H9 (cell line): ENCODE measurements around the gene PTK6. TPM values are rescaled to one million over a fixed set of nuclear protein-coding genes. Genes with fewer than 3 reads are reported as not detected.

Experiments
- DNase-seq: peaks from one replicate; pipeline ENCODE4 v3.0.0-alpha.2; 2017
- H2AFZ ChIP-seq: one replicate; pipeline ENCODE4 v1.6.1; 2013; ENCODE audit warnings: mild to moderate bottlenecking, low read length, control low read depth, moderate library complexity
- H2AK5ac ChIP-seq: 2 replicates; pipeline ENCODE4 v1.6.1; 2013; ENCODE audit warnings: low read length, control low read depth, mixed read lengths; ENCODE audit not compliant: insufficient read length
- H2BK120ac ChIP-seq: one replicate; pipeline ENCODE4 v1.6.1; 2013; ENCODE audit warnings: low read depth, mild to moderate bottlenecking, low read length, control low read depth, inconsistent platforms; ENCODE audit not compliant: poor library complexity, severe bottlenecking
- H2BK12ac ChIP-seq: 2 replicates; pipeline ENCODE4 v1.6.1; 2013; ENCODE audit warnings: low read length, control low read depth, mixed read lengths, low read depth; ENCODE audit not compliant: insufficient read length
- H2BK15ac ChIP-seq: 2 replicates; pipeline ENCODE4 v1.6.1; 2013; ENCODE audit warnings: low read depth, low read length, control low read depth
- H2BK20ac ChIP-seq: one replicate; pipeline ENCODE4 v1.6.1; 2013; ENCODE audit warnings: low read depth, mild to moderate bottlenecking, low read length, control low read depth, inconsistent platforms; ENCODE audit not compliant: poor library complexity, severe bottlenecking
- H2BK5ac ChIP-seq: 2 replicates; pipeline ENCODE4 v1.6.1; 2013; ENCODE audit warnings: low read length, control low read depth, mixed read lengths; ENCODE audit not compliant: insufficient read length
- H3K14ac ChIP-seq: 2 replicates; pipeline ENCODE4 v1.6.1; 2013; ENCODE audit warnings: low read length, control low read depth; ENCODE audit not compliant: insufficient read depth
- H3K18ac ChIP-seq: 2 replicates; pipeline ENCODE4 v1.6.1; 2013; ENCODE audit warnings: low read depth, mild to moderate bottlenecking, mixed read lengths, low read length, control low read depth; ENCODE audit not compliant: insufficient read length
- H3K23ac ChIP-seq: 2 replicates; pipeline ENCODE4 v1.6.1; 2013; ENCODE audit warnings: low read length, control low read depth, mixed read lengths, low read depth; ENCODE audit not compliant: insufficient read length
- H3K23me2 ChIP-seq: 2 replicates; pipeline ENCODE4 v1.6.1; 2013; ENCODE audit warnings: low read depth, mild to moderate bottlenecking, mixed read lengths, low read length, control low read depth; ENCODE audit not compliant: insufficient read length, poor library complexity, severe bottlenecking
- H3K27ac ChIP-seq: 2 replicates; pipeline ENCODE4 v1.5.1; 2013; ENCODE audit warnings: low read length, control low read depth, mixed read lengths, low read depth; ENCODE audit not compliant: insufficient read length
- H3K27me3 ChIP-seq: 2 replicates; pipeline ENCODE4 v1.6.1; 2013; ENCODE audit warnings: low read length, control low read depth, inconsistent platforms; ENCODE audit not compliant: insufficient read depth
- H3K4ac ChIP-seq: 2 replicates; pipeline ENCODE4 v1.6.1; 2013; ENCODE audit warnings: low read depth, mild to moderate bottlenecking, control low read depth, inconsistent platforms, low read length, moderate library complexity
- H3K4me1 ChIP-seq: 2 replicates; pipeline ENCODE4 v1.6.1; 2013; ENCODE audit warnings: low read length, control low read depth, inconsistent platforms; ENCODE audit not compliant: insufficient read depth
- H3K4me2 ChIP-seq: 2 replicates; pipeline ENCODE4 v1.6.1; 2013; ENCODE audit warnings: low read length, control low read depth, mixed read lengths; ENCODE audit not compliant: insufficient read length, insufficient read depth
- H3K56ac ChIP-seq: 2 replicates; pipeline ENCODE4 v1.6.1; 2013; ENCODE audit warnings: low read depth, mild to moderate bottlenecking, mixed read lengths, low read length, control low read depth; ENCODE audit not compliant: insufficient read length
- H3K79me1 ChIP-seq: 2 replicates; pipeline ENCODE4 v1.6.1; 2013; ENCODE audit warnings: low read depth, mild to moderate bottlenecking, moderate library complexity, low read length, control low read depth, inconsistent platforms; ENCODE audit not compliant: insufficient read depth, poor library complexity, severe bottlenecking
- H3K79me2 ChIP-seq: 2 replicates; pipeline ENCODE4 v1.6.1; 2013; ENCODE audit warnings: low read length, control low read depth, inconsistent platforms; ENCODE audit not compliant: insufficient read depth
- H3K9ac ChIP-seq: 2 replicates; pipeline ENCODE4 v1.6.1; 2013; ENCODE audit warnings: low read length, control low read depth, mixed read lengths; ENCODE audit not compliant: insufficient read length; ENCODE audit errors: extremely low read depth
- H3K9me3 ChIP-seq: one replicate; pipeline ENCODE4 v1.6.1; 2013; ENCODE audit warnings: low read depth, low read length, inconsistent platforms; ENCODE audit not compliant: control insufficient read depth
- H3T11ph ChIP-seq: one replicate; pipeline ENCODE4 v1.6.1; 2013; ENCODE audit warnings: mild to moderate bottlenecking, low read length, control low read depth, inconsistent platforms
- H4K20me1 ChIP-seq: one replicate; pipeline ENCODE4 v1.6.1; 2013; ENCODE audit not compliant: control insufficient read depth, insufficient read length, insufficient read depth
- H4K5ac ChIP-seq: 2 replicates; pipeline ENCODE4 v1.6.1; 2013; ENCODE audit warnings: low read depth, mild to moderate bottlenecking, mixed read lengths, low read length, control low read depth; ENCODE audit not compliant: insufficient read length
- H4K8ac ChIP-seq: replicated peaks from 2 replicates; pipeline ENCODE4 v1.6.1; 2013; ENCODE audit warnings: low read length, control low read depth, mixed read lengths, low read depth; ENCODE audit not compliant: insufficient read length
- H4K91ac ChIP-seq: 2 replicates; pipeline ENCODE4 v1.6.1; 2013; ENCODE audit warnings: low read depth, mild to moderate bottlenecking, moderate library complexity, mixed read lengths, low read length, control low read depth; ENCODE audit not compliant: insufficient read length
- H3K27ac Mint-ChIP-seq, 3 experiments: 2 replicates in 2 of 3; 3 replicates in 1 of 3; pipeline ENCODE4 v1.8.0; 2020 to 2021; ENCODE audit warnings: mixed read lengths in 3 of 3, mild to moderate bottlenecking in 1 of 3, moderate library complexity in 1 of 3
- H3K27me3 Mint-ChIP-seq: 2 replicates; pipeline ENCODE4 v1.8.0; 2021; ENCODE audit warnings: low read depth, mild to moderate bottlenecking, moderate library complexity, mixed read lengths
- H3K36me3 Mint-ChIP-seq, 3 experiments: 2 replicates in 2 of 3; 3 replicates in 1 of 3; pipeline ENCODE4 v1.8.0; 2020 to 2021; ENCODE audit warnings: low read depth in 3 of 3, mixed read lengths in 3 of 3; ENCODE audit not compliant: insufficient read depth in 1 of 3
- H3K4me1 Mint-ChIP-seq, 2 experiments: 2 replicates each; pipeline ENCODE4 v1.8.0; 2020; ENCODE audit warnings: mixed read lengths in 2 of 2
- H3K4me3 Mint-ChIP-seq, 2 experiments: 2 replicates in 1 of 2; 3 replicates in 1 of 2; pipeline ENCODE4 v1.8.0; 2020 to 2021; ENCODE audit warnings: mild to moderate bottlenecking in 2 of 2, mixed read lengths in 2 of 2, moderate library complexity in 1 of 2
- H3K9me3 Mint-ChIP-seq, 2 experiments: 2 replicates in 1 of 2; 3 replicates in 1 of 2; pipeline ENCODE4 v1.8.0; 2020; ENCODE audit warnings: mild to moderate bottlenecking in 2 of 2, mixed read lengths in 2 of 2, moderate library complexity in 1 of 2
- CTCF ChIP-seq: fragments of 200-600 bp; sonication (generic); conservative IDR thresholded peaks from 3 replicates; pipeline ENCODE4 v1.8.0; 2021; ENCODE audit warnings: antibody characterized with exemption, mild to moderate bottlenecking
- WGBS: extraction: QIAGEN DNeasy Blood & Tissue Kit; methylation state at CpG from one replicate; pipeline ENCODE4 v1.1.7; 2013; ENCODE audit warnings: missing lambda C conversion rate, low lambda C conversion rate, mixed read lengths; ENCODE audit not compliant: insufficient read length; ENCODE audit errors: extremely low coverage; 5-methylcytosine and 5-hydroxymethylcytosine counted together
- total RNA-seq: library from RNA; stranded (reverse); gene quantifications from 2 replicates; pipeline ENCODE4 v1.2.1, GENCODE V29; 2021

Gene PTK6
- total RNA-seq, 1 experiment from 2014 or later, result 0.46 TPM

DNA sequence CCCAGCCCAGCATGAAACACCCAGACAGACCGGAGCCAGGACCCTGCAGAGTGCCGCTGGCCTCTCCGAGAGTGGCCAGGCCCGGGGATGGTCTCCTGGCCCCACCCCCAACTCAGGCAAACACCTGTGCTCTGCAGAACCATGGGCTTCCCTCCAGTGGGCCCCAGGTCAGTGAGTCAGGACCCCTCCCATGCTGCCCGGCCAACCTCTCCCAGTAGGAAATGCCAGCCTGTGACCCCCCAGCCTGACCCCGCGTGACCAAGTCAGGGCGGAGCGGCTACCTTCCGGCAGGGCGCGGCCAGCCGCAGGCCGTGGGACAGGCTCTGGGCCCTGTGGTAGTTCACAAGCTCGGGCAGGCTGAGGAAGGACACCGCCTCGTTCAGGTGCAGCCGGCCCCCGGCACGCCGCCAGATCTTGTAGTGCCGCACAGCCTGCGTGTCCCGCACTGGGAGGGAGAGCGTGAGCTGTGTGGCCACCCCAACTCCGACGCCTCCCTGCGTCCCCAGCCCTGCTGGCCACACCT is 3.2 kb downstream of the PTK6 start:
- no peak overlapping the region for H3T11ph ChIP-seq
- no peak overlapping the region for H2BK120ac ChIP-seq
- no peak overlapping the region for H2AFZ ChIP-seq
- DNase-seq, result no peak
- H3K4me1 ChIP-seq, result no peaks in the 10 kb centered on the region
- H4K8ac ChIP-seq, result no peak overlapping the region
- H2AK5ac ChIP-seq, result no peak overlapping the region
- H4K5ac ChIP-seq, result no peak overlapping the region
- no peaks in the 10 kb centered on the region for H3K36me3 Mint-ChIP-seq
- H3K27me3 Mint-ChIP-seq, result no peaks in the 10 kb centered on the region
- H3K18ac ChIP-seq, result no peak overlapping the region
- H3K27ac ChIP-seq, result no peak overlapping the region
- H3K79me2 ChIP-seq, result no peaks in the 10 kb centered on the region
- H3K56ac ChIP-seq, result no peak overlapping the region
- H4K20me1 ChIP-seq, result peaks cover 5% of the 10 kb centered on the region
- no peaks in the 10 kb centered on the region for H3K9me3 ChIP-seq
- H3K9ac ChIP-seq, result no peak overlapping the region
- H3K27ac Mint-ChIP-seq, result no peak overlapping the region
- H3K4me2 ChIP-seq, result no peak overlapping the region
- H2BK12ac ChIP-seq, result no peak overlapping the region
- H3K79me1 ChIP-seq, result no peaks in the 10 kb centered on the region
- no peaks in the 10 kb centered on the region for H3K27me3 ChIP-seq
- no peak overlapping the region for H3K23ac ChIP-seq
- H3K9me3 Mint-ChIP-seq, result no peaks in the 10 kb centered on the region
- H3K14ac ChIP-seq, result no peak overlapping the region; the same call in 1 of the 2 replicates
- no peak overlapping the region; the same call in 1 of the 2 replicates for H2BK15ac ChIP-seq
- no peak for TF ChIP-seq CTCF
- H2BK20ac ChIP-seq, result no peak overlapping the region
- no peak overlapping the region for H2BK5ac ChIP-seq
- WGBS, result no CpG with 5 or more reads among the region's 28 CpGs
- H4K91ac ChIP-seq, result no peak overlapping the region
- H3K4me3 Mint-ChIP-seq, result no peak overlapping the region
- H3K23me2 ChIP-seq, result no peaks in the 10 kb centered on the region
- H3K4me1 Mint-ChIP-seq, result peaks cover 3 to 8% of the 10 kb centered on the region in 2 experiments; a peak in 3 of 4 replicates
- no peak overlapping the region for H3K4ac ChIP-seq
